ENCODE data around the gene PIEZO1. TPM values are rescaled to one million over a fixed set of nuclear protein-coding genes. Genes with fewer than 3 reads are reported as not detected.
A peak's percentile ranks its signal among the peaks of the same experiment; 100 is the strongest.

Gene PIEZO1
- total RNA-seq, 2 experiments from 2014 or later = 308 to 323 TPM

GRCh38 chr16:88742896-88743605 is 42.0 kb downstream of the PIEZO1 start:
- POLR2A ChIA-PET = no interaction called here
- CTCF ChIA-PET = interaction anchor here (0.8 to 1.7 kb wide), 9 partner anchors 8 to 70 kb away, joined by 3 to 16 read pairs (median 4); no protein-coding TSS in a partner anchor
- no peaks in the 10 kb centered on the region for H3K27me3 Mint-ChIP-seq

GRCh38 chr16:88741368-88741767 is 43.7 kb downstream of the PIEZO1 start:
- peaks cover 29% of the 10 kb centered on the region for H3K4me1 Mint-ChIP-seq
- H3K9me3 Mint-ChIP-seq = no peaks in the 10 kb centered on the region
- H3K27me3 Mint-ChIP-seq = no peaks in the 10 kb centered on the region
- ChIA-PET CTCF (no interaction called here), POLR2A (no interaction called here)
- DNase-seq = no peak
- no peak overlapping the region for H3K4me3 Mint-ChIP-seq
- no peak overlapping the region for H3K27ac Mint-ChIP-seq
- peaks cover 17% of the 10 kb centered on the region for H3K36me3 Mint-ChIP-seq (ENCODE audit: low read depth)

More at GRCh38 chr16:88742896-88743605, 42.0 kb downstream of the PIEZO1 start:
- Mint-ChIP-seq H3K27ac (peak overlapping the region; percentile 40), H3K36me3 (ENCODE audit: low read depth) (peaks cover 12% of the 10 kb centered on the region), H3K4me3 (no peak overlapping the region), H3K9me3 (no peaks in the 10 kb centered on the region), H3K4me1 (peaks cover 42% of the 10 kb centered on the region)
- DNase-seq = no peak

- no peak for DNase-seq
- Mint-ChIP-seq H3K9me3 (no peaks in the 10 kb centered on the region), H3K27ac (no peak overlapping the region), H3K27me3 (no peaks in the 10 kb centered on the region), H3K36me3 (ENCODE audit: low read depth) (peaks cover 17% of the 10 kb centered on the region), H3K4me1 (peaks cover 22% of the 10 kb centered on the region), H3K4me3 (no peak overlapping the region)
- ChIA-PET CTCF (interaction anchor here (1.1 kb wide), 1 partner anchor 53 kb away, joined by 3 read pairs; no protein-coding TSS in a partner anchor), POLR2A (interaction anchor here (1.2 kb wide), 1 partner anchor 43 kb away, joined by 4 read pairs; no protein-coding TSS in a partner anchor)
Measured at GRCh38 chr16:88740727-88741055, 44.3 kb downstream of the PIEZO1 start.

GRCh38 chr16:88739977-88740726 is 44.9 kb downstream of the PIEZO1 start:
- Mint-ChIP-seq H3K36me3 (ENCODE audit: low read depth) (peaks cover 20% of the 10 kb centered on the region), H3K27ac (no peak overlapping the region), H3K4me3 (no peak overlapping the region), H3K27me3 (no peaks in the 10 kb centered on the region), H3K9me3 (no peaks in the 10 kb centered on the region), H3K4me1 (peaks cover 17% of the 10 kb centered on the region)
- POLR2A ChIA-PET = interaction anchor here (1.2 kb wide), 1 partner anchor 43 kb away, joined by 4 read pairs; no protein-coding TSS in a partner anchor
- CTCF ChIA-PET = interaction anchor here (1.1 kb wide), 1 partner anchor 54 kb away, joined by 3 read pairs; no protein-coding TSS in a partner anchor
- DNase-seq = no peak

- Mint-ChIP-seq H3K36me3 (ENCODE audit: low read depth) (peaks cover 20% of the 10 kb centered on the region), H3K4me1 (peaks cover 13% of the 10 kb centered on the region), H3K9me3 (no peaks in the 10 kb centered on the region), H3K27me3 (no peaks in the 10 kb centered on the region), H3K4me3 (no peak overlapping the region), H3K27ac (no peak overlapping the region)
- CTCF ChIA-PET = no interaction called here
- POLR2A ChIA-PET = interaction anchor here (1.2 kb wide), 1 partner anchor 44 kb away, joined by 4 read pairs; no protein-coding TSS in a partner anchor
- no peak for DNase-seq
Measured at GRCh38 chr16:88739139-88739976, 45.7 kb downstream of the PIEZO1 start.

GRCh38 chr16:88738151-88739084 is 46.6 kb downstream of the PIEZO1 start:
- ChIA-PET CTCF (interaction anchor here (0.8 to 3.4 kb wide), 14 partner anchors 9 to 478 kb away, joined by 3 to 62 read pairs (median 9); partner anchors contain the start of genes APRT, GALNS and TRAPPC2L), POLR2A (interaction anchor here (1.4 to 1.6 kb wide), 3 partner anchors 43 to 73 kb away, joined by 3 to 10 read pairs (median 6); partner anchors contain the start of genes APRT and PIEZO1)
- DNase-seq = no peak
- Mint-ChIP-seq H3K9me3 (no peaks in the 10 kb centered on the region), H3K4me3 (no peak overlapping the region), H3K4me1 (peaks cover 4% of the 10 kb centered on the region), H3K36me3 (ENCODE audit: low read depth) (peaks cover 23% of the 10 kb centered on the region), H3K27ac (no peak overlapping the region), H3K27me3 (no peaks in the 10 kb centered on the region)

GRCh38 chr16:88737298-88738150 is 47.5 kb downstream of the PIEZO1 start:
- Mint-ChIP-seq H3K36me3 (ENCODE audit: low read depth) (peaks cover 30% of the 10 kb centered on the region), H3K27ac (no peak overlapping the region), H3K4me3 (no peak overlapping the region), H3K4me1 (peaks cover 1% of the 10 kb centered on the region), H3K9me3 (no peaks in the 10 kb centered on the region), H3K27me3 (no peaks in the 10 kb centered on the region)
- POLR2A ChIA-PET = interaction anchor here (0.8 to 1.6 kb wide), 6 partner anchors 8 to 73 kb away, joined by 3 to 10 read pairs (median 6); partner anchors contain the start of genes APRT and PIEZO1
- DNase-seq = peak; percentile 77
- CTCF ChIA-PET = interaction anchor here (0.5 to 3.4 kb wide), 40 partner anchors 10 to 1079 kb away, joined by 3 to 62 read pairs (median 5); partner anchors contain the start of genes APRT, FANCA, GALNS and PIEZO1

GRCh38 chr16:88736496-88736895 is 48.5 kb downstream of the PIEZO1 start:
- H3K27ac Mint-ChIP-seq = no peak overlapping the region
- DNase-seq = no peak
- H3K36me3 Mint-ChIP-seq (ENCODE audit: low read depth) = peaks cover 32% of the 10 kb centered on the region
- H3K9me3 Mint-ChIP-seq = no peaks in the 10 kb centered on the region
- peaks cover under 1% of the 10 kb centered on the region for H3K4me1 Mint-ChIP-seq
- no peak overlapping the region for H3K4me3 Mint-ChIP-seq
- no peaks in the 10 kb centered on the region for H3K27me3 Mint-ChIP-seq
- CTCF ChIA-PET = interaction anchor here (1.2 to 3.4 kb wide), 14 partner anchors 11 to 431 kb away, joined by 3 to 62 read pairs (median 6); partner anchors contain the start of genes APRT and PIEZO1
- POLR2A ChIA-PET = interaction anchor here (1.4 to 1.6 kb wide), 2 partner anchors 45 to 49 kb away, joined by 3 to 10 read pairs; partner anchors contain the start of gene PIEZO1

- POLR2A ChIA-PET = no interaction called here
- CTCF ChIA-PET = interaction anchor here (1.8 to 3.4 kb wide), 2 partner anchors 17 to 46 kb away, joined by 4 to 62 read pairs; no protein-coding TSS in a partner anchor
- H3K4me1 Mint-ChIP-seq = peaks cover 4% of the 10 kb centered on the region
- no peak for DNase-seq
- no peak overlapping the region for H3K4me3 Mint-ChIP-seq
- peaks cover 33% of the 10 kb centered on the region for H3K36me3 Mint-ChIP-seq (ENCODE audit: low read depth)
- no peaks in the 10 kb centered on the region for H3K9me3 Mint-ChIP-seq
- H3K27ac Mint-ChIP-seq = no peak overlapping the region
- H3K27me3 Mint-ChIP-seq = no peaks in the 10 kb centered on the region
Measured at GRCh38 chr16:88736088-88736487, 48.9 kb downstream of the PIEZO1 start.

- CTCF ChIA-PET = interaction anchor here (1.1 to 3.4 kb wide), 2 partner anchors 8 to 46 kb away, joined by 4 to 62 read pairs; no protein-coding TSS in a partner anchor
- no peak for DNase-seq
- Mint-ChIP-seq H3K9me3 (no peaks in the 10 kb centered on the region), H3K27me3 (no peaks in the 10 kb centered on the region), H3K4me3 (no peak overlapping the region), H3K36me3 (ENCODE audit: low read depth) (peaks cover 36% of the 10 kb centered on the region), H3K4me1 (peaks cover 6% of the 10 kb centered on the region), H3K27ac (no peak overlapping the region)
- POLR2A ChIA-PET = interaction anchor here (1.6 kb wide), 1 partner anchor 46 kb away, joined by 3 read pairs; no protein-coding TSS in a partner anchor
Measured at GRCh38 chr16:88735616-88736015, 49.4 kb downstream of the PIEZO1 start.
